HG02571 (cell line): ENCODE measurements around the gene F9.

ENCODE experiments used
- ATAC-seq: cut with Tn5 transposase; IDR thresholded peaks from one replicate; pipeline ENCODE4 v1.9.1; 2021; ENCODE audit warnings: mild to moderate bottlenecking, moderate library complexity; ENCODE audit not compliant: unreplicated experiment

Gene F9

DNA sequence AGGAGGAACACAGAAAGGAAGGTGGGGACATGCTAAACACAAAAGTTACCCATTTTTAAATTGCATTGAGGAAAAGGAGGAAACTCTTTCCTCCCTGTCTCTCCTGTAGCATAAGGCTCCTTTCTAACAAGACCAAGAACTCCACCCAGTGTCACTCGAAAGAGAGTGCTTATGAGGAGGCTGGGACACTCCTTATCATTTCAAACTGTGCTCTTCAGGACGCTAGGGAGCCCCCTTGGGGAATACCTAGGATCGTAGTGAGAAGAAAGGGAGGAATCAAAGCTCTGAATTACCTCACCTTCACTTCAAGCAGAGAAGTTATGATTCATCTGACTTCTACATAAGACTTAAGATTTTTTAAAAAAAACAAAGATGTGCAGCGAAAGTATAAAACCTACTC lies 65.5 kb downstream of the F9 start:
- ATAC-seq, result no peak

DNA sequence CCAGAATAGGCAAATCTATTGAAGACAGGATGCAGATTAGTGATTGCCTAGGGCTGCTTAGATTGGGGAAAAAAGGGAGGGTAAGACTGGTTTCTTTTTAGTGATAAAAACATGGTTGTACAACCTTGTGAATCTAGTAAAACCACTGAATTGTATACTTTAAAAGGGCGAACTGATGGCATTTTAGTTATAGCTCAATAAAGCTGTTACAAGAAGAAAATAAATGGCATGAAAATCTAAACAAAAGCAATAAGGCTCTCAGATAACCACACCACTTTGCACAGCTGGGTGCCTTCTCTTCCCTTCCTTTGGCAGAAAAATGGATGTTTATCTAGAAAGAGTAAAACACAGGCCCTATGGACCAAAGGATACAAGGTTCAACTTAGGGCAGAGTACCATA lies 69.6 kb downstream of the F9 start:
- ATAC-seq, result no peak
